Activated T-cell treated with anti-CD3 and anti-CD28 coated beads, Interleukin-2, amount 50 U/mL, for 4 hours (primary cell): ENCODE data around the gene ST3GAL3. TPM values are rescaled to one million over a fixed set of nuclear protein-coding genes. Genes with fewer than 3 reads are reported as not detected.

ENCODE experiments used
- ATAC-seq, 2 donors: fragments of 200-7000 bp; cut with Tn5 transposase; one replicate each; pipeline ENCODE4 v1.10.0; 2021
- DNase-seq: peaks from one replicate; pipeline ENCODE4 v3.0.0-alpha.2; 2020
- H3K27me3 Mint-ChIP-seq: one replicate; pipeline ENCODE4 v1.8.0; 2021; ENCODE audit warnings: low read depth, mixed read lengths
- H3K36me3 Mint-ChIP-seq: one replicate; pipeline ENCODE4 v1.8.0; 2022; ENCODE audit warnings: mixed read lengths; ENCODE audit not compliant: insufficient read depth
- H3K4me1 Mint-ChIP-seq: one replicate; pipeline ENCODE4 v1.8.0; 2021; ENCODE audit warnings: low read depth, mixed read lengths
- H3K4me3 Mint-ChIP-seq: one replicate; pipeline ENCODE4 v1.8.0; 2021; ENCODE audit warnings: mild to moderate bottlenecking, moderate library complexity, mixed read lengths
- H3K9me3 Mint-ChIP-seq: one replicate; pipeline ENCODE4 v1.8.0; 2021; ENCODE audit warnings: mixed read lengths
- total RNA-seq, 3 donors: library from RNA; stranded (reverse); gene quantifications; one replicate each; pipeline ENCODE4 v1.2.1, GENCODE V29; 2021

Gene ST3GAL3
- total RNA-seq, 3 donors from 2014 or later: 5.7 to 6.6 (median 6.3) TPM

DNA sequence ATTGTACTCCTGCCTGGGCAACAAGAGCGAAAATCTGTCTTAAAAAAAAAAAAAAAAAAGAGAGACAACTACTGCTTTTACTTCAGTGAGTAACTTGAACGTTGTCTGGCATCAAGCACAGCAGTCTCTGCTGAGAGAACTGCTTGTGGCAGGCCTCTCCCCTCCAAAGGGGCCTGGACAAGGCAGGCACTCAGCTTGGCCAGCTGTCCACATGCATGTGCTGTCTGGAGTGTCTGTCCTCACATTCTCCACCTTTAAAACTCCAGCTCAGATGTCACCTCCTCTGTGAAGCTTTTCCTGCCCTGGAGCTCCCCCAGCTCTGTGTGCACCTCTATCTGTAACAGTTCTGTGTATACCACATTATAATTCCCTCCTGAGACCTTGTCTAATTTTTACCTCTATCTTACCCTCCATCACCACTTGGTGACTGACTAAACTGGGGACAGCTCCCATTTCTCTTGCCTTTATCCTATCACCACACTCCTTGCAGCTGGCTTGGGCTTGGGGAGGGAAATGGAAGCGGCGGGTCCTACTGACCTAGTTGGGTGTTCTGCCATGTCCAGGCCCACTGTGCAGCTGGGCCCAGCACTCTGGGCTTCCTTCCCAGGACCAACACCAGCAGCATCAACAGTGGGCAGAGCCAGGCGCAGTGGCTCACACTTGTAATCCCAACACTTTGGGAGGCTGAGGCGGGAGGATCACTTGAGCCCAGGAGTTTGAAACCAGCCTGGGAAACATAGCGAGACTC is 154.8 kb downstream of the ST3GAL3 start:
- Mint-ChIP-seq H3K4me1 (peaks cover 4% of the 10 kb centered on the region), H3K9me3 (no peaks in the 10 kb centered on the region), H3K4me3 (no peak overlapping the region), H3K27me3 (no peaks in the 10 kb centered on the region), H3K36me3 (peaks cover 13% of the 10 kb centered on the region)
- DNase-seq (no peak), ATAC-seq (no peak)

DNA sequence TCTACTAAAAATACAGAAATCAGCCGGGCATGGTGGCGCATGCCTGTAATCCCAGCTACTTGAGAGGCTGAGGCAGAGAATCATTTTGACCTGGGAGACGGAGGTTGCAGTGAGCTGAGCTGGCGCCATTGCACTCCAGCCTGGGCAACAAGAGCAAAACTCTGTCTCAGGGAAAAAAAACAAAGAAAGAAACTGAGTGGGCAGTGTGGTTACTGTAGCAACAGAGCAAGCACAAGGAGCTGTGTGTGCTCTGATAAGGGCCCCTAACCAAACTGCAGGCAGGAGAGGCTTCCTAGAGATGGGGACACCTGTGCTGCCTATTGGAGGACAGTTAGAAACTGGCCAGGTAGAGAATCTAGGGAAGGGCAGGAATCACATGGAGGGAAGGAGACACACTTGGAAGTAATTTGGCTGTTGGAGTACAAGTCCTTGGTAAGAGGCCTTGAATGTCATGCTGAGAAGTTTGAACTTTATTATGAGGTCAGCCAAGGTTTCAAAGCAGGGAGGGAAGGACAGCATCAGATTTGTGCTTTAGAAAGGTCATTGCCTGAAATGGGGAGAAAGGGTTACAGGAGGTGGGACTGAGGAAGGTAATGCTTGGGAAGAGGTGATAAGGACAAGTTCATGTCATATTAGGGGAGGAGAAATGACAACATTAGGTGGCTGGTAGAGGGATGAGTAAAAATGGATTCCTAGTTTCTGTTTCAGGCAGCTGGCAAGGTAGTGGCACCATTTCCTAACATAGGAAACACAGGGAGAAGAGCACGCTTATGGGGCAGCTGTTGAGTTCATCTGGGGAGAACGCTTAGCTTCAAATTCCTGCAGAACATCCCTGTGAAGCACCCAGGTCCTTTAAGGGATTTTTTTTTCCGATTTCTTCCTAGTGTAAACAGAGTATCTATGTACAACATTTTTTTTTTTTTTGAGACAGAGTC is 157.0 kb downstream of the ST3GAL3 start:
- DNase-seq (no peak), ATAC-seq (no peak)
- Mint-ChIP-seq H3K4me3 (no peak overlapping the region), H3K9me3 (no peaks in the 10 kb centered on the region), H3K27me3 (no peaks in the 10 kb centered on the region), H3K4me1 (peaks cover 7% of the 10 kb centered on the region), H3K36me3 (peaks cover 11% of the 10 kb centered on the region)

DNA sequence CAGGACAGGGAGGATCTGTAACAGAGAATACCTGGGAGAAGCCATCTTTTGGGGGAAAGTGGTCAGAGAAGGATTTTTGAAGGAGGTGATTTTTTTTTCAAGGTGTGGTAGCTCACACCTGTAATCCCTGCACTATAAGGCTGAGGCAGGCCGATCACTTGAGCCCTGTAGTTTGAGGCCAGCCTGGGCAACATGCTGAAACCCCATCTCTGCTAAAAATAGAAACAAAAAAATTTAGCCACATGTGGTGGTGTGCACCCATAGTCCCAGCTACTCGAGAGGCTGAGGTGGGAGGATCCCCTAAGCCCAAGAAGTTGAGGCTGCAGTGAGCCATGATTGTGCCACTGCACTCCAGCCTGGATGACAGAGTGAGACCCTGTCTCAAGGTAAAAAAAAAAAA is 158.9 kb downstream of the ST3GAL3 start:
- Mint-ChIP-seq H3K4me3 (no peak overlapping the region), H3K27me3 (no peaks in the 10 kb centered on the region), H3K4me1 (peaks cover 7% of the 10 kb centered on the region), H3K36me3 (peaks cover 7% of the 10 kb centered on the region), H3K9me3 (no peaks in the 10 kb centered on the region)
- no peak for DNase-seq
- ATAC-seq: no peak

DNA sequence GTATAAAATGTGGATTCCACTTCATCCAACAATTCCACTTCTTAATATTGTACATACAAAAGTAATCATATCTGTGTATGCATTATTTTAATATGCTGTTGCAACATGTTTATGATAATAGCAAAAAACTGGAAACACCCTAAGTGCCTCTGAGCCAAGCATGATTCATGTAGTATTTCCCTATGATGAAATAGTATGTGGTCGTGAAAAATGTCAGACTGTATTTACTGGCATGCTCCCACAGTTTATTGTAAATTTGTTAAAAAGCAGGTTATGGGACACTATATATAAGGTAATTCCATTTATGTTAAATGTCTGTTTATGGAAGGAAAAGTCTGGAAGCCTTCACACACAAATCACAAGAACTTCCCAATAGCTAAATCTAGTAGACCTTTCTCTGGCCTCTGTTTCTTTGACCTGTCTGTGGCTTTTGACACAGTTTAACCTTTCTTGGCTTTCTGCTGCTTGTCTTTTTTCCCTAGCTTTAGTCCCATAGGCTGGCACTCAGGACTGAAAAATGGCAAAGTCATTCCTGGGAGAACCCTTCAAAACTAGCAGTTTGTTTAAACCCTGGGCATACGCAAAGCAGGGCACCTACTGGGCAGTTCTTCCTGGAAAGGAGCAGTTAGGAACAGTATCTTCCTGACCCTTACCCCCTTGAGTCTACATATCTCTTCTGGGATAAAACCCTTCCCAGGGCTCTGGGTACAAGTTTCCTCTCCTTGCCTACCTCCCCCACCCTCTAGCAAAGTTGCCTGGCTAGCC is 160.8 kb downstream of the ST3GAL3 start:
- DNase-seq: no peak
- peaks cover 7% of the 10 kb centered on the region for H3K4me1 Mint-ChIP-seq

DNA sequence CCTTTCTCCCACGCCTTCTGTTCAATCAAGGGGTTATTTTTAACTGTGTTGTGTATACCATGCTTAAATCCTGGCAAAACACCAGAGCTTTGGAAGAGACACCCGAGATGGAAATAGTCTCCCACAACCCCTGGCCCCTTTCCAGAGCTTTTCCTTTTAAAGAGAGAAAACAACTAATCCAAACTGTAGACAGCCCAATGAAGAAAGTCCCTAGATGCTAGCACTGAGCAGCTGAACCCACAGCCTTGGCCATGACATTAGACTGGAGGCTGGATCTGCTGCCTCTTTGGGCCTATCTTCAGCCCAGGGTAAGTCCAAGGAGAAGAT is 161.4 kb downstream of the ST3GAL3 start:
- peaks cover 7% of the 10 kb centered on the region for H3K4me1 Mint-ChIP-seq
- H3K4me3 Mint-ChIP-seq: no peak overlapping the region
- H3K9me3 Mint-ChIP-seq: no peaks in the 10 kb centered on the region
- H3K27me3 Mint-ChIP-seq: no peaks in the 10 kb centered on the region
- ATAC-seq (no peak), DNase-seq (no peak)
- H3K36me3 Mint-ChIP-seq: peaks cover 3% of the 10 kb centered on the region

More for the DNA sequence above, 160.8 kb downstream of the ST3GAL3 start:
- Mint-ChIP-seq H3K27me3 (no peaks in the 10 kb centered on the region), H3K4me3 (no peak overlapping the region), H3K36me3 (peaks cover 3% of the 10 kb centered on the region), H3K9me3 (no peaks in the 10 kb centered on the region)
- ATAC-seq: peak in 1 of 2 donors; percentile 30

DNA sequence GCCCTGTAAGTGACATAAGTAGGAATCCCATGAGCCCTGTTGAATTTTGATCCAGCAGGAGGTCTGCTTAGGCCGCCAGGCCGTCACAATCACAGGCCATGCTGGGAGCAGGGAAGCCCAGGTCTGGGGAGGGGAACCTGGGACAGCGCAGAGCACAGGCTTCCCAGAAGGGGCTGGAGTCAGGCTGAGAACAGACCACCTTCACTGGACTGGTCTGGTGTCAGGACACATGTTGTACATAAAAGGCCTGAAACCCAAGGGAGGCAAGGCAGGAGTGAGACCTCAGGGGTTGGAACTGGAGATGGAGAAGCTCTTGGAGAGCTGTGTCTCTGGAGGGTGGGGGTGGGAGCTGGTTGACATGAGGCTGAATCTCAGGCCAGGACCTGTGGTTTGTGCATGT is 163.0 kb downstream of the ST3GAL3 start:
- Mint-ChIP-seq H3K27me3 (no peaks in the 10 kb centered on the region), H3K36me3 (peaks cover 3% of the 10 kb centered on the region), H3K9me3 (no peaks in the 10 kb centered on the region)

DNA sequence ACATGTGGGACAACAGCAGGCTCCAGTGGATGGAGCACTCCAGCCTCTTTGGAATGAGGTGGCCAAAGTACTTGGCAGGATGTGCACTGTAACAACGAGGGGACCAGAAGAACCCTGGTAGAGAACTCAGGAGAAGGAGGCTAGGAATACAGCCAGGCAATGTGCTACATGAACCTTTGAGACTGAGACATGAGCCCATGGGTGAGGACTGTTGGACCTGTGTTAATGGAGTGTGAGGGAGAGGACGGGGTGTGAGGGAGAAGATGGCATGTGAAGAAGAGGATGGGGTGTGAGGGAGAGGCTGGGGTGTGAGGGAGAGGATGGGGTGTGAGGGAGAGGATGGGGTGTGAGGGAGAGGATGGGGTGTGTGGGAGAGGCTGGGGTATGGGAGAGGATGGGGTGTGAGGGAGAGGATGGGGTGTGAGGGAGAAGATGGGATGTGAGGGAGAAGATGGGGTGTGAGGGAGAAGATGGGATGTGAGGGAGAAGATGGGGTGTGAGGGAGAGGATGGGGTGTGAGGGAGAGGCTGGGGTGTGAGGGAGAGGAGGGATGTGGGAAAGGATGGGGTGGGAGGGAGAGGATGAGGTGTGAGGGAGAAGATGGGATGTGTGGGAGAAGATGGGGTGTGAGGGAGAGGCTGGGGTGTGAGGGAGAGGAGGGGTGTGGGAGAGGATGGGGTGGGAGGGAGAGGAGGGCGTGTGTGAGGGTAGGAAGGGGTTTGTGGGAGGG is 164.0 kb downstream of the ST3GAL3 start:
- ATAC-seq (no peak), DNase-seq (no peak)
- Mint-ChIP-seq H3K27me3 (no peaks in the 10 kb centered on the region), H3K36me3 (peaks cover 3% of the 10 kb centered on the region), H3K4me3 (no peak overlapping the region), H3K9me3 (no peaks in the 10 kb centered on the region), H3K4me1 (peaks cover 3% of the 10 kb centered on the region)

More for the DNA sequence above, 163.0 kb downstream of the ST3GAL3 start:
- ATAC-seq: no peak
- H3K4me1 Mint-ChIP-seq: peaks cover 7% of the 10 kb centered on the region
- no peak for DNase-seq
- no peak overlapping the region for H3K4me3 Mint-ChIP-seq

DNA sequence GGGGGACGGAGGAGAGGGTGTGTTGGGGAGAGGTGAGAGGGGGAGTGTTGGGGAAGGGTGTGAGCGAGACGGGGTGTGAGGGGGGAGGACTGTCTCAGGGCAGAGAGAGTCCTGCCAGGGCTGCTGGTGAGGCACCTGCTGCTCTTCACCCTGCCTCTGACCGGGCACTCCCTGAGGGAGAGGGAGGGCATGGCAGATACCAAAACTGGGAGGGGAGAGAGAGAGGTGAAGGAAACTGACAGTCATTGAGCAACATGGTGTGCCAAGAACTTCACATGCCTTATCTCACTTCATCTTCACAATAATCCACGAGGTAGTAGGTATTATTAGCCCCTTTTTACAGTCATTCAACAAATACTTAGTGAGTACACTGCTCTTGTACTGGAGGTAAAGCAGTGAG is 164.9 kb downstream of the ST3GAL3 start:
- Mint-ChIP-seq H3K36me3 (peaks cover 3% of the 10 kb centered on the region), H3K9me3 (no peaks in the 10 kb centered on the region), H3K4me3 (no peak overlapping the region), H3K4me1 (peaks cover 3% of the 10 kb centered on the region), H3K27me3 (no peaks in the 10 kb centered on the region)
- DNase-seq (no peak), ATAC-seq (no peak)

DNA sequence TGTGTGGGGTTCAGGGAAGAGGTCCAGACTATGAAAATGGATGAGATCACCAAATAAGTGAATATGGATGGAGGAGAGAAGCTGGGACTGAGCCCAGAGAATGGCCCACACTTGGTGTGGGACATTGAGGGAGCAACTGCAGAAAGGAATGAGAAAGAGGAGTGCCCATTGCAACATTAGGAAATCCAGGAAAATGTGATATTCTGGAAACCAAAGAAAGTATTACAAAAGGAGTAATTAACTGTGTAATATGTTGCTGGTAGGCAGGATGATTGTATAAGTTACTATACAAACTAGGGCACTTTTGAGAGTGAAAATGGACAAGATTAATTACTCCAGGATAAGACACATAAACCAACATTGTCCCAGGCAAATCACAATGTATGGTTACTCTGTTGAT is 166.5 kb downstream of the ST3GAL3 start:
- H3K36me3 Mint-ChIP-seq: peaks cover 3% of the 10 kb centered on the region
- ATAC-seq (no peak), DNase-seq (no peak)
- H3K27me3 Mint-ChIP-seq: no peaks in the 10 kb centered on the region
- no peaks in the 10 kb centered on the region for H3K9me3 Mint-ChIP-seq
- H3K4me3 Mint-ChIP-seq: no peak overlapping the region
- H3K4me1 Mint-ChIP-seq: no peaks in the 10 kb centered on the region

DNA sequence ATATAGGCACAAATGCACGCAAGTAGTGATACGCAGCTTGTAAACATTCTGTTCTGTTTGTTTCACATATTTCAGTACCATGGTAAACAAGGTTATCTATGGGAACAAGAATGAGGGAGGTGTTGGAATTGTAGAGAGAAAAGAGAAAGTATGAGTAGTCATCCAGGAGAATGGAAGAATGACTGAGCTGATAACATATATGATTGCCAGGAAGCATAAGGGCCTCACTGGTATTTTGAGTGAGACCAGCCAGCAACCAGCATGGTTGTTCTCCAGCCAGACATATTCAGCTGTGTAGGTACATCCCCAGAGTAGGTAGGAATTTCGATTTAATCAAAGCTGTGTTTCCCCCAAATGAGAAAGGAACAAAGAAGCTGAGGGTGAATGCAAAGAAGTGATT is 167.4 kb downstream of the ST3GAL3 start:
- DNase-seq: no peak
- no peaks in the 10 kb centered on the region for H3K4me1 Mint-ChIP-seq
- no peak for ATAC-seq
- H3K27me3 Mint-ChIP-seq: no peaks in the 10 kb centered on the region
- H3K9me3 Mint-ChIP-seq: no peaks in the 10 kb centered on the region
- no peaks in the 10 kb centered on the region for H3K36me3 Mint-ChIP-seq
- H3K4me3 Mint-ChIP-seq: no peak overlapping the region

DNA sequence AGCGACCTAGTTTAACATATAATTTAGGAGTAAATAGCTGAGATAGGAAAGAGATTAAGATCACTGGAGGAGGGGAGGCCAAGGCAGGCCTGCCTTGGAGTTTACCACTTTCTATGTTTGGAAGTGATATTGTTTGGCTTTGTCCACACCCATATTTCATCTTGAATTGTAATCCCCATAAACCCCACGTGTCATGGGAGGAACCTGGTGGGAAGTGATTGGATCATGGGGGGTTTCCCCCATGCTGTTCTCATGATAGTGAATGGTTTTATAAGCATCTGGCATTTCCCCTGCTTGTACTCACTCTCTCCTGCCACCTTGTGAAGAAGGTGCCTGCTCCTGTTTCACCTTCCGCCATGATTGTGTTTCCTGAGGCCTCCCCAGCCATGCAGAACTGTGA is 168.0 kb downstream of the ST3GAL3 start:
- no peak overlapping the region for H3K4me3 Mint-ChIP-seq
- no peaks in the 10 kb centered on the region for H3K36me3 Mint-ChIP-seq
- no peak for DNase-seq
- no peaks in the 10 kb centered on the region for H3K27me3 Mint-ChIP-seq
- no peaks in the 10 kb centered on the region for H3K9me3 Mint-ChIP-seq
- no peak for ATAC-seq
- no peaks in the 10 kb centered on the region for H3K4me1 Mint-ChIP-seq

DNA sequence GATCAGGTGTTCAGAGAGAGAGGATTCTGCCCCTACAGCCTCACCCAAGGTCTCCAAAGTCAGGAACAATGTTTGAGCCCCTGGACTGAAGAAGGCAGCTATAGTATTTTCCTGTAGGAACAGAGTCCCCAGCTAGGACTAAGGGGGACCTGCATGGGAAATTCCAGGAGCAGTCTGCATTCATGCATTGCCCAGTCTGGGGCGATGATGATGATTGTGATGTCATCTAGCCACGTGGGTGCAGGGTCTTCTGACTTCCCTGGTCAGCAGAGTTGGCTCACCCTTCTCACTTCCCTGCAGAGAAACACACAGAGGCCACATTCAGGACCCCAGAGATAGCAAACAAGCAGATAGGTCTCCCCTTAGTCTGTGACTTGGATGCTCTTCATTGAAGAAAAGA is 169.8 kb downstream of the ST3GAL3 start:
- Mint-ChIP-seq H3K9me3 (no peaks in the 10 kb centered on the region), H3K4me1 (no peaks in the 10 kb centered on the region), H3K4me3 (no peak overlapping the region), H3K27me3 (no peaks in the 10 kb centered on the region), H3K36me3 (no peaks in the 10 kb centered on the region)
- ATAC-seq (no peak), DNase-seq (no peak)

DNA sequence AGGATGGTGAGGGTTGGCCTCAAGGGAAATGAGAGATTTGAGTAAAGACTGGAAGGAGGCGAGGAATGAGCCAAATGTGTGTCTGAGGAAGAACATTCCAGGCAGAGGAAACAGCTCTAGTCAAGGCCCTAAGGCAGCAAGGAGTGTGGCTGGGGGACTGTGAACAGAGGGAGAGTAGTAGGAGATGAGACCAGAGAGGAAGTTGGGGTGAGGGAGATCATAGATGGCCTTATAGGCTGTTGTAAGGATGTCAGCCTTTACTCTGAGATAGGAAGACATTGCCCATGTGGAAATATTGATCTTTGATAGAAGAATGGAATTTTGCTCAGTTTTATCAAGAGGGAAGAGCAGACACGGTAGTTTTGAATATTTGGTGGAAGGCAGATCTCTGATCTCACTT is 171.1 kb downstream of the ST3GAL3 start:
- Mint-ChIP-seq H3K36me3 (no peaks in the 10 kb centered on the region), H3K27me3 (no peaks in the 10 kb centered on the region), H3K4me3 (no peak overlapping the region), H3K4me1 (no peaks in the 10 kb centered on the region), H3K9me3 (no peaks in the 10 kb centered on the region)
- ATAC-seq (no peak), DNase-seq (no peak)

DNA sequence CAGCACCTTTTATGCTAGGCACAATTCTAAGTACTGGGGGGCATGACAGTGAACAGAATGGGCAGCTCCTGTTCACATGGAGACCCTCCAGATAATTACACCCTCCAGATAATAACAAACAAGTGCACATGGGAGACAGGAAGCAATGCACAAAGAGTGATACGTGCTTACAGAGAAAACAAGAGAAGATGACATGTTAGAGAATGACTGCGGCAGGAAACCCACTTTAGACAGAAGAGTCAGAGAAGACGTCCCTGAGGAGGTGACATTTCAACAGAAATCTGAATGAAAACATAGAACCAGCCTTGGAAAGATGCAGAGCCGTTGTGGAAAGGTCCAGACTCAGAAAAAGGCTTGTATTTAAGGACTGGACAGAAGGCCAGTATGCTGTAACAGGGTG is 171.5 kb downstream of the ST3GAL3 start:
- no peak for ATAC-seq
- no peak for DNase-seq
- no peak overlapping the region for H3K4me3 Mint-ChIP-seq
- no peaks in the 10 kb centered on the region for H3K9me3 Mint-ChIP-seq
- no peaks in the 10 kb centered on the region for H3K36me3 Mint-ChIP-seq
- no peaks in the 10 kb centered on the region for H3K27me3 Mint-ChIP-seq
- no peaks in the 10 kb centered on the region for H3K4me1 Mint-ChIP-seq
